Gastroesophageal sphincter (tissue), 3 donors: ENCODE data around the gene STARD13.

Experiments
- POLR2A ChIP-seq, 2 donors: fragments of 450-650 bp; IDR thresholded peaks; one replicate each; pipeline ENCODE4 v1.6.1; 2017; ENCODE audit warnings: antibody characterized with exemption in 2 of 2, mild to moderate bottlenecking in 2 of 2, moderate library complexity in 1 of 2
- TF ChIP-seq, protein P1 (sequence below), 4 experiments: fragments of 200-600 bp in 2 of 4; fragments of 450-650 bp in 2 of 4; sonication (generic) in 1 of 4; IDR thresholded peaks; one replicate each; pipeline ENCODE4 v1.5.1; 2017 to 2019; ENCODE audit warnings: antibody characterized with exemption in 4 of 4, mild to moderate bottlenecking in 2 of 4, moderate library complexity in 2 of 4

- TF ChIP-seq, protein P1, sequence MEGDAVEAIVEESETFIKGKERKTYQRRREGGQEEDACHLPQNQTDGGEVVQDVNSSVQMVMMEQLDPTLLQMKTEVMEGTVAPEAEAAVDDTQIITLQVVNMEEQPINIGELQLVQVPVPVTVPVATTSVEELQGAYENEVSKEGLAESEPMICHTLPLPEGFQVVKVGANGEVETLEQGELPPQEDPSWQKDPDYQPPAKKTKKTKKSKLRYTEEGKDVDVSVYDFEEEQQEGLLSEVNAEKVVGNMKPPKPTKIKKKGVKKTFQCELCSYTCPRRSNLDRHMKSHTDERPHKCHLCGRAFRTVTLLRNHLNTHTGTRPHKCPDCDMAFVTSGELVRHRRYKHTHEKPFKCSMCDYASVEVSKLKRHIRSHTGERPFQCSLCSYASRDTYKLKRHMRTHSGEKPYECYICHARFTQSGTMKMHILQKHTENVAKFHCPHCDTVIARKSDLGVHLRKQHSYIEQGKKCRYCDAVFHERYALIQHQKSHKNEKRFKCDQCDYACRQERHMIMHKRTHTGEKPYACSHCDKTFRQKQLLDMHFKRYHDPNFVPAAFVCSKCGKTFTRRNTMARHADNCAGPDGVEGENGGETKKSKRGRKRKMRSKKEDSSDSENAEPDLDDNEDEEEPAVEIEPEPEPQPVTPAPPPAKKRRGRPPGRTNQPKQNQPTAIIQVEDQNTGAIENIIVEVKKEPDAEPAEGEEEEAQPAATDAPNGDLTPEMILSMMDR (IDR thresholded peaks at IDR 0.05), result no peak
- TF ChIP-seq POLR2A (IDR thresholded peaks at IDR 0.05), result no peak
Measured at GRCh38 chr13:33283195-33283911, 2.2 kb downstream of the STARD13 start.
